Endodermal cell (in vitro differentiated cells): ENCODE data around the gene PARD3B. TPM values are rescaled to one million over a fixed set of nuclear protein-coding genes. Genes with fewer than 3 reads are reported as not detected.

ENCODE experiments used
- DNase-seq: peaks from one replicate; pipeline ENCODE4 v3.0.0-alpha.2; 2017
- H3K27ac ChIP-seq: 2 replicates; pipeline ENCODE4 v1.5.1; 2013; ENCODE audit warnings: mild to moderate bottlenecking, low read depth, low read length, moderate library complexity
- H3K27me3 ChIP-seq: 2 replicates; pipeline ENCODE4 v1.6.1; 2013; ENCODE audit warnings: mild to moderate bottlenecking, low read length, moderate library complexity; ENCODE audit not compliant: insufficient read depth, control insufficient read depth, poor library complexity, severe bottlenecking
- H3K36me3 ChIP-seq: 2 replicates; pipeline ENCODE4 v1.7.0; 2013; ENCODE audit warnings: mild to moderate bottlenecking, low read length, moderate library complexity; ENCODE audit not compliant: control insufficient read depth, insufficient read depth
- H3K4me1 ChIP-seq: one replicate; pipeline ENCODE4 v1.7.0; 2013; ENCODE audit warnings: low read length; ENCODE audit not compliant: control insufficient read depth, insufficient read depth
- H3K4me3 ChIP-seq: 2 replicates; pipeline ENCODE4 v1.5.1; 2013; ENCODE audit warnings: mild to moderate bottlenecking, low read length, moderate library complexity
- H3K9ac ChIP-seq: 2 replicates; pipeline ENCODE4 v1.6.1; 2013; ENCODE audit warnings: mild to moderate bottlenecking, low read length, moderate library complexity; ENCODE audit not compliant: poor library complexity, severe bottlenecking; ENCODE audit errors: extremely low read depth
- H3K9me3 ChIP-seq: 2 replicates; pipeline ENCODE4 v1.6.1; 2013; ENCODE audit warnings: mild to moderate bottlenecking, low read length, moderate library complexity; ENCODE audit not compliant: control insufficient read depth
- H3K27ac Mint-ChIP-seq: 2 replicates; pipeline ENCODE4 v1.8.0; 2020; ENCODE audit warnings: mixed read lengths
- H3K27me3 Mint-ChIP-seq: 2 replicates; pipeline ENCODE4 v1.8.0; 2021; ENCODE audit warnings: mild to moderate bottlenecking, mixed read lengths; ENCODE audit not compliant: insufficient read depth
- H3K36me3 Mint-ChIP-seq: 2 replicates; pipeline ENCODE4 v1.8.0; 2020; ENCODE audit warnings: low read depth, mixed read lengths
- H3K4me1 Mint-ChIP-seq: 2 replicates; pipeline ENCODE4 v1.8.0; 2020; ENCODE audit warnings: mixed read lengths
- H3K4me3 Mint-ChIP-seq: 2 replicates; pipeline ENCODE4 v1.8.0; 2020; ENCODE audit warnings: mild to moderate bottlenecking, moderate library complexity, mixed read lengths
- H3K9me3 Mint-ChIP-seq: 2 replicates; pipeline ENCODE4 v1.8.0; 2020; ENCODE audit warnings: mild to moderate bottlenecking, mixed read lengths
- WGBS, 2 experiments: methylation state at CpG; one replicate each; pipeline versions ENCODE4 v1.1.5 to v1.1.7; 2013; ENCODE audit warnings: missing lambda C conversion rate in 2 of 2, mixed read lengths in 1 of 2; ENCODE audit not compliant: insufficient coverage in 1 of 2, insufficient read length in 1 of 2; 5-methylcytosine and 5-hydroxymethylcytosine counted together
- total RNA-seq, 2 donors: library from RNA; stranded (reverse); fragmentation: NEBNext Ultra II Directional in 1 of 2; extraction: Animal tissue kit (Norgen Biotek cat#: 25700) in 1 of 2; gene quantifications; 2 replicates in 1 of 2; 3 replicates in 1 of 2; pipeline ENCODE4 v1.2.1, GENCODE V29; 2021
- TF ChIP-seq, protein P1 (sequence below): fragments of 200-600 bp; sonication (generic); conservative IDR thresholded peaks from 2 replicates; pipeline ENCODE4 v1.5.0; 2021; ENCODE audit warnings: antibody characterized with exemption, mild to moderate bottlenecking

PARD3B gene
- total RNA-seq, 2 donors from 2014 or later: 2.5 to 5.6 TPM

DNA sequence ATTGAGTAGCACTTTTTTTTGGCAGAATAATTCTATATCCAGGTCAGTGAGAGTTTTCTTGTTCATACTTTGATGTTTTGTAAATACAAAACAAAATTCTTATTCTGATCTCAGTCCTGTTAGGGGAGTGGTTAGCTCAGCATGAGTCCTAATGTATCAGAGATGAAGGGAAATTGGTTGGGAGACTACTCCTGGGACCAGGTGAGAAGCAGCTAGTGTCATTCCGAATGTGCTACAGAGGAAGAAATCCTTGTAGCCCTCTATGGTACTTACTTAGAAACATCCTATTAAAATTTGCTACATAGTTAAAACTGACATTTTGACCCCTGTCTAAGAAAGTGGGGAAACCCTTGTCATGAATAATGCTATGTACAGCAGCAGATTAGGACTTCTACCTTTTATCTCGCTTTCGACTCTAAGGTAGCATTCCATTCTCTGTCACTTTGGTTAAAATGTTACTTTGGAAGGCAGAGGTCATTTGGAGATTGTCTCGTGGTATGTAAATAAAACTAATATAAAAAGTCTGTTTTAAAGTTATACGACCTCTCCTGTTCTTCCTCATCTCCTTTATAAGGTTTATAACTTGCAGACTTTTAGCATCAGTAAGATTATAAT, 65.8 kb downstream of the PARD3B start:
- 93% methylated on average over 3 of the region's 5 CpGs; no CpG with 5 or more reads in 1 of the 2 experiments for WGBS, 2 experiments
- H3K9ac ChIP-seq: no peak overlapping the region

DNA sequence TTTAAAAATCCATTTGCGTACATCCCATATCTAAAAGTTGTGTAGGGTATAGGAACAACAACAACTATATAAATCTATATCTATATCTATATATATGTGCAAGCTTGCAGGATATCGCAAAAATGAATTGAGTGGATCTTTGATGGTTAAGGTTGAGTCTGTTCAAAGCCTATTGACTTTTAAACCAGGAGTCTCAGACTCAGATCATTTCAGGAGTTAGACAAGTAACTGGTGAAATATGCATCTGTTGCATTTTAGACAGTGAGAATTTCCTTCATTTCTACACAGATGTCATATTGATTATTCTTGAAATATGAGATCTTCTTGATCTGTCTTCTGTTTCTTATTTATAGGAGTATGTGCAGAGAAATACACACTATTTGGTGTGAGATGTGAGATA, 66.5 kb downstream of the PARD3B start:
- H3K36me3 ChIP-seq: no peaks in the 10 kb centered on the region
- peaks cover 5% of the 10 kb centered on the region for H3K9me3 ChIP-seq
- peaks cover 3% of the 10 kb centered on the region for H3K9me3 Mint-ChIP-seq
- no peaks in the 10 kb centered on the region for H3K27me3 Mint-ChIP-seq
- H3K4me3 Mint-ChIP-seq: no peak overlapping the region
- H3K27ac ChIP-seq: no peak overlapping the region
- no peaks in the 10 kb centered on the region for H3K27me3 ChIP-seq
- no peak for DNase-seq
- H3K27ac Mint-ChIP-seq: no peak overlapping the region
- H3K9ac ChIP-seq: no peak overlapping the region
- WGBS, 2 experiments: 93 to 100% methylated on average over 1 of the region's 2 CpGs
- no peak overlapping the region for H3K4me3 ChIP-seq
- no peaks in the 10 kb centered on the region for H3K36me3 Mint-ChIP-seq
- no peaks in the 10 kb centered on the region for H3K4me1 ChIP-seq
- TF ChIP-seq, protein P1, sequence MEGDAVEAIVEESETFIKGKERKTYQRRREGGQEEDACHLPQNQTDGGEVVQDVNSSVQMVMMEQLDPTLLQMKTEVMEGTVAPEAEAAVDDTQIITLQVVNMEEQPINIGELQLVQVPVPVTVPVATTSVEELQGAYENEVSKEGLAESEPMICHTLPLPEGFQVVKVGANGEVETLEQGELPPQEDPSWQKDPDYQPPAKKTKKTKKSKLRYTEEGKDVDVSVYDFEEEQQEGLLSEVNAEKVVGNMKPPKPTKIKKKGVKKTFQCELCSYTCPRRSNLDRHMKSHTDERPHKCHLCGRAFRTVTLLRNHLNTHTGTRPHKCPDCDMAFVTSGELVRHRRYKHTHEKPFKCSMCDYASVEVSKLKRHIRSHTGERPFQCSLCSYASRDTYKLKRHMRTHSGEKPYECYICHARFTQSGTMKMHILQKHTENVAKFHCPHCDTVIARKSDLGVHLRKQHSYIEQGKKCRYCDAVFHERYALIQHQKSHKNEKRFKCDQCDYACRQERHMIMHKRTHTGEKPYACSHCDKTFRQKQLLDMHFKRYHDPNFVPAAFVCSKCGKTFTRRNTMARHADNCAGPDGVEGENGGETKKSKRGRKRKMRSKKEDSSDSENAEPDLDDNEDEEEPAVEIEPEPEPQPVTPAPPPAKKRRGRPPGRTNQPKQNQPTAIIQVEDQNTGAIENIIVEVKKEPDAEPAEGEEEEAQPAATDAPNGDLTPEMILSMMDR: no peak
- no peaks in the 10 kb centered on the region for H3K4me1 Mint-ChIP-seq

More for the DNA sequence above, 65.8 kb downstream of the PARD3B start:
- Mint-ChIP-seq H3K4me1 (no peaks in the 10 kb centered on the region), H3K36me3 (no peaks in the 10 kb centered on the region), H3K27ac (no peak overlapping the region), H3K9me3 (peaks cover 3% of the 10 kb centered on the region), H3K27me3 (no peaks in the 10 kb centered on the region), H3K4me3 (no peak overlapping the region)
- H3K9me3 ChIP-seq: peaks cover 5% of the 10 kb centered on the region
- DNase-seq: no peak
- H3K27ac ChIP-seq: no peak overlapping the region
- no peaks in the 10 kb centered on the region for H3K27me3 ChIP-seq
- H3K4me1 ChIP-seq: no peaks in the 10 kb centered on the region
- TF ChIP-seq, protein P1: no peak
- H3K36me3 ChIP-seq: no peaks in the 10 kb centered on the region
- H3K4me3 ChIP-seq: no peak overlapping the region

- H3K4me1 Mint-ChIP-seq: no peaks in the 10 kb centered on the region
- H3K27ac Mint-ChIP-seq: no peak overlapping the region
- whole genome bisulfite sequencing, 2 experiments: 90% methylated on average over 1 of the region's 1 CpG; no CpG with 5 or more reads in 1 of the 2 experiments
These were observed 68.4 kb downstream of the PARD3B start for GRCh38 chr2:204613635-204614034.

More at GRCh38 chr2:204613635-204614034, 68.4 kb downstream of the PARD3B start:
- Mint-ChIP-seq H3K4me3 (no peak overlapping the region), H3K9me3 (peaks cover 3% of the 10 kb centered on the region), H3K27me3 (no peaks in the 10 kb centered on the region), H3K36me3 (no peaks in the 10 kb centered on the region)
- no peak overlapping the region for H3K27ac ChIP-seq
- H3K9me3 ChIP-seq: peaks cover 5% of the 10 kb centered on the region
- H3K4me1 ChIP-seq: no peaks in the 10 kb centered on the region
- no peak for DNase-seq
- H3K36me3 ChIP-seq: no peaks in the 10 kb centered on the region
- H3K27me3 ChIP-seq: no peaks in the 10 kb centered on the region
- no peak overlapping the region for H3K9ac ChIP-seq
- TF ChIP-seq, protein P1: no peak
- no peak overlapping the region for H3K4me3 ChIP-seq
